Ovary (tissue), 9 donors: ENCODE data around the gene GTPBP3. TPM values are rescaled to one million over a fixed set of nuclear protein-coding genes. Genes with fewer than 3 reads are reported as not detected.
A peak's percentile ranks its signal among the peaks of the same experiment; 100 is the strongest.

ENCODE experiments used
- DNase-seq, 5 donors: peaks; one replicate each; pipeline ENCODE4 v3.0.0-alpha.2; 2019 to 2020
- H3K27ac ChIP-seq, 2 donors: fragments of 200-600 bp; one replicate each; pipeline versions ENCODE4 v1.5.1 to v1.8.0; 2019 to 2022
- H3K27me3 ChIP-seq: fragments of 200-600 bp; one replicate; pipeline ENCODE4 v1.8.0; 2022
- H3K36me3 ChIP-seq: fragments of 200-600 bp; sonication (generic); one replicate; pipeline ENCODE4 v1.5.1; 2019
- H3K4me1 ChIP-seq: one replicate; pipeline ENCODE4 v1.8.1; 2013; ENCODE audit warnings: mild to moderate bottlenecking, moderate library complexity; ENCODE audit not compliant: insufficient read depth
- H3K4me3 ChIP-seq: fragments of 200-600 bp; sonication (generic); one replicate; pipeline ENCODE4 v1.5.1; 2017
- H3K9me3 ChIP-seq, 2 donors: fragments of 200-600 bp in 1 of 2; sonication (generic) in 1 of 2; one replicate each; pipeline versions ENCODE4 v1.5.1 to v1.8.1; 2013 to 2019; ENCODE audit warnings: mild to moderate bottlenecking in 1 of 2, moderate library complexity in 1 of 2
- CTCF ChIP-seq, 3 donors: fragments of 450-650 bp in 2 of 3; fragments of 200-600 bp in 1 of 3; IDR thresholded peaks; one replicate each; pipeline versions ENCODE4 v1.5.1 to v1.8.0; 2016 to 2022; ENCODE audit warnings: antibody characterized with exemption in 3 of 3, mild to moderate bottlenecking in 1 of 3
- EP300 ChIP-seq: sonication (generic); formaldehyde crosslinking; IDR thresholded peaks from one replicate; pipeline ENCODE4 v1.6.1; 2017; ENCODE audit warnings: antibody characterized with exemption
- POLR2A ChIP-seq: fragments of 450-650 bp; IDR thresholded peaks from one replicate; pipeline ENCODE4 v1.6.1; 2017; ENCODE audit warnings: antibody characterized with exemption, mild to moderate bottlenecking, moderate library complexity
- WGBS, 3 donors: extraction: QIAGEN DNeasy Blood & Tissue Kit in 1 of 3; methylation state at CpG; one replicate each; pipeline versions ENCODE4 v1.1.5 to v1.1.7; 2013 to 2017; 5-methylcytosine and 5-hydroxymethylcytosine counted together
- intact Hi-C, 4 donors: fragments of 100-400 bp; cut with DNase I; formaldehyde crosslinking; loops; one replicate each; pipeline versions ENCODE4 v1.11.0 to v1.15.1; 2022 to 2023
- polyA plus RNA-seq, 2 donors: library from polyadenylated mRNA; stranded (reverse); fragments of 200-250 nt in 1 of 2; fragments of 350-450 nt in 1 of 2; fragmentation: Illumina TruSeq in 1 of 2; extraction: RNeasy Lipid Tissue Mini Kit (QIAGEN cat#74804) in 1 of 2; gene quantifications; one replicate each; pipeline ENCODE4 v1.2.3, GENCODE V29; 2013 to 2014
- total RNA-seq, 7 donors: library from RNA; depleted of rRNA in 2 of 7; stranded (reverse); fragments of >200 nt in 2 of 7; fragmentation: NEBNext Ultra II Directional in 3 of 7; extraction: Animal tissue kit (Norgen Biotek cat#: 25700) in 3 of 7; gene quantifications; one replicate each; pipeline versions ENCODE4 v1.1.0 to v1.2.4, GENCODE V29; 2016 to 2023
- donor health status: DM: no; HTN: no; CAD: no; lungs with moderate emphysema.
- donor health status: DM: no; HTN: no; CAD: no.
- donor health status: Bipolar disorder and iron deficiency.
- donor health status: DM: yes; HTN: yes; CAD: no.
- donor health status: DM: no; HTN: no; CAD: no.
- donor health status: DM: yes; HTN: yes; CAD: no.

Gene GTPBP3
- total and polyA plus RNA-seq, 9 donors, result 4.5 to 22.9 (median 16.9) TPM

DNA sequence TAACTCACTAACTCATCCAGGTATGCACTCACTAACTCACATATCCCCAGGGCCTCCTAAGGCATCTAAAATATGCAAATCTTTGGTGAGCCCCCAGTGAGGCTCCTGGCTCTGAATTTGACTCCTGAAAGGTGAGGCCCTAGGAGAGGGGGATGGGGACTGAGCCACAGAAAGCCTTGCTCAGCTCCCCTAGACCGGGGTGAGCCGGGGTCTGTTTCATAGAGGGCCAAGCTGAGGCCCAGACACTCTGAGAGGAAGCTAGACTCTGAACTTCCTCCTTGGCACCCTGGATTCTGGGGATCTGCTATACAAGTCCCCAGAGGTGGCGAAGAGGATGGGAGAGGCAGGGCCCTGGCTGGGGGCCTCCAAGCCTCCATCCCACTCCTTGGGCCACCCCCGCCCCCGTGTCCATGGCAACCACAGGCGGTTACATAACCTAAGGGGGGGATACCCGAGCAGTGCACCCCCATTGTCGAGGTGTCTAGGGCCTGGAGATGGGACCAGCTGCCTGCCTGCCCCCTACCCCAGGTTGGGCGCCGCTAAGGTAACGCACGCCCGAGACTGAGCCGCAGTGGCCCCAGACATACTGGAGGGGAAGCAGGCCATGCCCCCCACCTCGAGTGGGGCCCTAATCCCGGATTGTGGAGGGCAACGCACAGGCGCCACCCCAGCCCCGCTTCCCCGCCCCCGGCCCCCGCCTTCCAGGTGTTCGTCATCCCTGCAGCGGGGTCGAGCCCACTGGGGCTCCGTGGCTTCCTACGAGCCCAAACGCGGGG, 34.8 kb upstream of the GTPBP3 start:
- intact Hi-C loops, result no loop called here
- Histone ChIP-seq H3K9me3 (no peaks in the 10 kb centered on the region), H3K27ac (peak overlapping the region; percentile 50 to 59), H3K27me3 (no peaks in the 10 kb centered on the region), H3K4me1 (peaks cover 7% of the 10 kb centered on the region), H3K4me3 (peak overlapping the region; percentile 65), H3K36me3 (no peaks in the 10 kb centered on the region)
- no peak for TF ChIP-seq POLR2A
- TF ChIP-seq EP300, result no peak
- TF ChIP-seq CTCF (IDR thresholded peaks at IDR 0.05), result no peak
- DNase-seq, result peak; percentile 55 to 76 (median 74)
- 7 to 37% (median 12%) methylated on average over 5 to 29 of the region's 29 CpGs for WGBS, 3 donors

DNA sequence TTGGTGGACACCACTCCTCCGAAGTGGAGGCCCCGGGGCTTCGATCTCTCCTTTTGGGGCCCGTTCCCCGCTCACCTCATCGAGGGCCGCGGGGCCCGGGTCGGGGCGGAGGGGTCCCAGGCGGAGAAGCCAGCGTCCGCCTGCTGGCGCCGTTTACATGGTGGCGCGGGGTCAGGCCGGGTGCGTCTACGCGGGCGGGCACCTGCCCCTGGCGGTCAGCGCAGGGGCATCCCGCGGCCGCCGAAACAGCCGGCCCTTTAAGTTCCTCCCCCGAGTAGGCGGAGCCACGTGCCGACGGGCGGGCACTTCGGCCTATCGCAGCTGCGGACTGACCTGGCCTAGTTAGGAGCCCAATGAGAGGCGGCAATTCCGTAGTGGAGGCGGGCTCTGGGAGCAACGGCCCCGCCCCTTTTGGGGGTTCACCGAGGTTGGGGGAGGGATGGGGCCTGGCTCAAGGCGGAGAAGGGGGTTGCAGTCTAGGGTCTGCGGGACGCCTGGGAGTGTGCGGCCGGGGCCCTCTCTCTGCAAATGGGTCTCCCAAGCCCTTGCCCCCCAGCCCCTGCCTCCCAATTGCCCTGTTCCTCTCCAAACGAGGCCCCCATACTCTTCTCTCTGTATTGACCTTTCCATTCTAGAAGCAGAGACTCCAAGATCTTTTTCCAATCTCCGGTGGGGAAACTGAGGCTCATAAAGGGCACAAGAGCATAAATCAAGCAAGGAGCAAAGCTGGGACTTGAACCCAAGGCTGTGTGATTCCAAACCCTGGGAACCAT, 34.0 kb upstream of the GTPBP3 start, which contains the start of gene ABHD8:
Gene ABHD8, minus strand, starts transcription at position 259 of the 773 bp plus-strand sequence. CDS start 1,809 bp downstream, outside the sequence.
- Histone ChIP-seq H3K4me1 (peaks cover 7% of the 10 kb centered on the region), H3K9me3 (no peaks in the 10 kb centered on the region), H3K27me3 (no peaks in the 10 kb centered on the region), H3K36me3 (no peaks in the 10 kb centered on the region), H3K27ac (peak within 1 kb of the TSS; percentile 50 to 59), H3K4me3 (peak within 1 kb of the TSS; percentile 65)
- 1% methylated on average over 25 to 52 of the region's 52 CpGs for WGBS, 3 donors
- peak; percentile 98 to 99 (median 98) for DNase-seq
- intact Hi-C loops, result no loop called here
- TF ChIP-seq POLR2A, result peak; percentile 31
- peak; percentile 71 to 94 (median 91) for TF ChIP-seq CTCF (IDR thresholded peaks at IDR 0.05)
- no peak for TF ChIP-seq EP300

GRCh38 chr19:17303940-17304267, 33.4 kb upstream of the GTPBP3 start:
- no peaks in the 10 kb centered on the region for H3K9me3 ChIP-seq
- WGBS, 3 donors, result 33 to 42% (median 33%) methylated on average over 12 of the region's 12 CpGs
- peak overlapping the region; percentile 65 for H3K4me3 ChIP-seq
- no peaks in the 10 kb centered on the region for H3K27me3 ChIP-seq
- no peaks in the 10 kb centered on the region for H3K36me3 ChIP-seq
- peaks cover 7% of the 10 kb centered on the region for H3K4me1 ChIP-seq
- TF ChIP-seq CTCF (IDR thresholded peaks at IDR 0.05) (no peak), EP300 (no peak), POLR2A (no peak)
- peak overlapping the region in 1 of 2 donors; percentile 59 for H3K27ac ChIP-seq
- DNase-seq, result peak in 2 of 5 donors; percentile 46 to 56
- intact Hi-C loops, result no loop called here

- 36 to 50% (median 41%) methylated on average over 12 of the region's 12 CpGs for WGBS, 3 donors
- H3K4me3 ChIP-seq, result no peak overlapping the region
- no peaks in the 10 kb centered on the region for H3K36me3 ChIP-seq
- H3K27ac ChIP-seq, result peak overlapping the region in 1 of 2 donors; percentile 73
- peaks cover 9% of the 10 kb centered on the region for H3K4me1 ChIP-seq
- peak in 2 of 5 donors; percentile 24 to 56 for DNase-seq
- no peaks in the 10 kb centered on the region for H3K27me3 ChIP-seq
- TF ChIP-seq CTCF (IDR thresholded peaks at IDR 0.05), result no peak
- TF ChIP-seq POLR2A, result no peak
- no peak for TF ChIP-seq EP300
- intact Hi-C loops, result no loop called here
- H3K9me3 ChIP-seq, result no peaks in the 10 kb centered on the region
Measured at GRCh38 chr19:17304386-17305215, 32.8 kb upstream of the GTPBP3 start.
